SU-DHL-6 (cell line): ENCODE data around the gene GPR55.

ENCODE experiments used
- H2AFZ ChIP-seq: fragments of 200-600 bp; sonication (generic); 2 replicates; pipeline ENCODE4 v1.6.1; 2014; ENCODE audit warnings: low read depth, mild to moderate bottlenecking, moderate library complexity, mixed read lengths, antibody characterized with exemption, low read length; ENCODE audit not compliant: severe bottlenecking
- H3F3A ChIP-seq: fragments of 200-600 bp; shearing (Covaris generic); 2 replicates; pipeline ENCODE4 v1.6.0; 2016; ENCODE audit warnings: antibody characterized with exemption, mild to moderate bottlenecking; ENCODE audit not compliant: insufficient read depth
- H3K27ac ChIP-seq: fragments of 200-600 bp; sonication (generic); 2 replicates; pipeline ENCODE4 v1.5.1; 2016; ENCODE audit warnings: low read depth, mild to moderate bottlenecking, low read length, moderate library complexity, mixed read lengths
- H3K27me3 ChIP-seq: fragments of 200-600 bp; sonication (generic), shearing (Covaris generic); 2 replicates; pipeline ENCODE4 v1.6.0; 2014; ENCODE audit warnings: mild to moderate bottlenecking, low read length
- H3K36me3 ChIP-seq: fragments of 200-600 bp; sonication (generic); 2 replicates; pipeline ENCODE4 v1.6.1; 2014; ENCODE audit warnings: mild to moderate bottlenecking, low read length, mixed read lengths
- H3K4me2 ChIP-seq: fragments of 300-600, 200-600 bp; shearing (Covaris generic), sonication (generic); 2 replicates; pipeline ENCODE4 v1.6.0; 2014; ENCODE audit warnings: low read length, low read depth, mild to moderate bottlenecking; ENCODE audit not compliant: poor library complexity, severe bottlenecking
- H3K4me3 ChIP-seq: fragments of 200-600 bp; sonication (generic); 2 replicates; pipeline ENCODE4 v1.5.1; 2014; ENCODE audit warnings: antibody characterized with exemption, low read length, mild to moderate bottlenecking, mixed read lengths; ENCODE audit not compliant: insufficient read depth, poor library complexity, severe bottlenecking
- H3K79me2 ChIP-seq: fragments of 200-600 bp; sonication (generic); 2 replicates; pipeline ENCODE4 v1.6.1; 2014; ENCODE audit warnings: mild to moderate bottlenecking, low read length, moderate library complexity; ENCODE audit not compliant: insufficient read depth
- H3K9ac ChIP-seq: fragments of 200-600 bp; sonication (generic); 2 replicates; pipeline ENCODE4 v1.7.0; 2014; ENCODE audit warnings: mild to moderate bottlenecking, low read length
- H3K9me2 ChIP-seq: fragments of 200-600 bp; sonication (generic); replicated peaks from 2 replicates; pipeline ENCODE4 v1.6.1; 2014; ENCODE audit warnings: low read length; ENCODE audit not compliant: insufficient read depth
- H3K9me3 ChIP-seq: fragments of 200-600 bp; sonication (generic); 2 replicates; pipeline ENCODE4 v1.6.1; 2014; ENCODE audit warnings: low read length, mixed read lengths; ENCODE audit not compliant: insufficient read depth
- H4K20me1 ChIP-seq: fragments of 200-600 bp; sonication (generic); 2 replicates; pipeline ENCODE4 v1.6.1; 2014; ENCODE audit warnings: low read depth, mild to moderate bottlenecking, antibody characterized with exemption, low read length, moderate library complexity, mixed read lengths
- EZH2phosphoT487 ChIP-seq: fragments of 200-600 bp; sonication (generic), shearing (Covaris generic); conservative IDR thresholded peaks from 2 replicates; pipeline ENCODE4 v1.6.1; 2018; ENCODE audit warnings: mild to moderate bottlenecking, antibody characterized with exemption, low read length, moderate library complexity, mixed read lengths
- TF ChIP-seq, protein P1 (sequence below): fragments of 200-600 bp; sonication (generic); IDR thresholded peaks from one replicate; pipeline ENCODE4 v1.5.1; 2017; ENCODE audit warnings: antibody characterized with exemption, mild to moderate bottlenecking, low read length, moderate library complexity; ENCODE audit not compliant: insufficient read depth, poor library complexity, severe bottlenecking

The GPR55 gene

DNA sequence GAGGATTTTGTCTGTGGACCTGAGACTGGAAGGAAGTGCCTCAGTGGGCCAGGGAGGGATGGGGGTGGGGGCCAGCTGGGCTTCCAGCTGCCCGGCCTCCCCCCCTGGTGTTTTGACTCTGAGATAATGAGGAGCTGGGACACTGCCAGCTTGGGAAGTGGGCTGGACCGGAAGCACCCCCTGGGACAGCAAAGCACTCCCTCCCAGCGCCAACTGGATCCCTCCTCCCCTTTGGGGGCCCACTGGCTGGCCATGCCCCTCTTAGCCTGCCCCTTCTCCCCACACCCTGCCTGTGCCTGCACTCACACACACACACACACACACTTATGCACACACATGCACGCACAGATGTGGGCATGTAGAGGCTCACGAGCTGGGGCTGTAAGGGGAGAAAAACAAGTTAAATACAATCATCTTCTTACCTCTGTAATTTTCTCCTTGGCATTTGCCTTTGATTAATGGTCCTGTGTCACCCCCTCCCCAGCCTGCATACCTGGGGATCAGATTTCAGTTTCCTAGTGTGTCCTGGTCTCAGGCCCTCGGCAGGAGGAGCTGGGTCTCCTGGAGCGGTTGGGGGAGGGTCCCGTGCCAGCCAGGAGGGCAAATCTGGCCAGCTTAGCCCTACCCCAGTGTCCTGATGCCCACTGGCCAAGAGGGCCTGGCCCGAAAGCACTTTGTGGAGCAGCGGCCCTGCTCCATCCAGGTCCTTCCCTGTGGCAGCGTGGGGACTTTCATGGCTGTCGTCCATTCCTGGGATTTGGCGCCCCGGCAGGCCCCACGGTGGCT, 56.7 kb downstream of the GPR55 start:
- H3K27ac ChIP-seq: no peak overlapping the region
- H3K27me3 ChIP-seq: no peaks in the 10 kb centered on the region
- H3K79me2 ChIP-seq: no peaks in the 10 kb centered on the region
- no peak overlapping the region for H3K9ac ChIP-seq
- no peak overlapping the region for H2AFZ ChIP-seq
- H3K4me2 ChIP-seq: no peak overlapping the region
- H3K36me3 ChIP-seq: no peaks in the 10 kb centered on the region
- H3K4me3 ChIP-seq: no peak overlapping the region
- no peaks in the 10 kb centered on the region for H3F3A ChIP-seq
- H3K9me3 ChIP-seq: no peaks in the 10 kb centered on the region
- TF ChIP-seq, protein P1, sequence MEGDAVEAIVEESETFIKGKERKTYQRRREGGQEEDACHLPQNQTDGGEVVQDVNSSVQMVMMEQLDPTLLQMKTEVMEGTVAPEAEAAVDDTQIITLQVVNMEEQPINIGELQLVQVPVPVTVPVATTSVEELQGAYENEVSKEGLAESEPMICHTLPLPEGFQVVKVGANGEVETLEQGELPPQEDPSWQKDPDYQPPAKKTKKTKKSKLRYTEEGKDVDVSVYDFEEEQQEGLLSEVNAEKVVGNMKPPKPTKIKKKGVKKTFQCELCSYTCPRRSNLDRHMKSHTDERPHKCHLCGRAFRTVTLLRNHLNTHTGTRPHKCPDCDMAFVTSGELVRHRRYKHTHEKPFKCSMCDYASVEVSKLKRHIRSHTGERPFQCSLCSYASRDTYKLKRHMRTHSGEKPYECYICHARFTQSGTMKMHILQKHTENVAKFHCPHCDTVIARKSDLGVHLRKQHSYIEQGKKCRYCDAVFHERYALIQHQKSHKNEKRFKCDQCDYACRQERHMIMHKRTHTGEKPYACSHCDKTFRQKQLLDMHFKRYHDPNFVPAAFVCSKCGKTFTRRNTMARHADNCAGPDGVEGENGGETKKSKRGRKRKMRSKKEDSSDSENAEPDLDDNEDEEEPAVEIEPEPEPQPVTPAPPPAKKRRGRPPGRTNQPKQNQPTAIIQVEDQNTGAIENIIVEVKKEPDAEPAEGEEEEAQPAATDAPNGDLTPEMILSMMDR: no peak
- TF ChIP-seq EZH2phosphoT487: no peak
- H3K9me2 ChIP-seq: no peaks in the 10 kb centered on the region
- H4K20me1 ChIP-seq: no peaks in the 10 kb centered on the region

DNA sequence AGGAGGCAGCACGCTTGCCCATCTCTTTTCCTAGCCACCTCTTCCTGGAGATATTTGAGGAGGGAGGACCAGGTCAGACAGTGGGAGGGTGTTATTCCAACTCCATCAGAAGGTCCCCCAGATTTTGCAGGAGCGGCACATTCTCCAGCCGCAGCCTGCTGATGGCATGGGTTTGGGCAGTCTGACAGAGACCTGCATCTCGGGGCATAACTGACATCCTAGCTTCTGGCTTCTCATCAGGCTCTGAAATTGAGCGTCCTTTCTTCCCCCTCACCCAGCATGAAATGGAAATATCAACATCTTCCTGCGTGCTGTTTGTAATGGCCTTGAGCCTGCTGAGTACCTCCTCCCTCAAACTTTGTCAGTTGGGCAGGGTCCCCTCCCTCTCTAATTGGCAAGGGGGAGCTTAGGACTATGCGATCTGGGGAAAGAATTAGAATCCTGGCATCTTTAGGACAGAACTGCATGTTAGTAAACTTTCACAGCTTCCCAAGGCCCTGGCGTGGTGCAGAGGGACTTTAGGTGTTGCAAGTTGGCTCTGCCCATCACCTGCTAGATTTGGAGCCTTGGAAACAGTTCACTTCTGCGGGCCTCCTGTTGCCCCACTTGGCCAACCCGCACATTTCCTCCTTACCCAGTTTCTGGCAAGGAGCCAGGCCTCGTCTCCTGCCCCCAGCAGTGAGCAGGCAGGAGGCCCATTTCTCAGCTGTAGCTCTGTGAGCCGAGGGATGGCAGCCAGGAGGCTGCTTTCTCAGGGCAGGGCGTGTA, 58.1 kb downstream of the GPR55 start:
- no peak overlapping the region for H3K4me2 ChIP-seq
- H3K27ac ChIP-seq: no peak overlapping the region
- H4K20me1 ChIP-seq: no peaks in the 10 kb centered on the region
- H3K79me2 ChIP-seq: no peaks in the 10 kb centered on the region
- no peaks in the 10 kb centered on the region for H3K9me3 ChIP-seq
- no peaks in the 10 kb centered on the region for H3F3A ChIP-seq
- H3K9ac ChIP-seq: no peak overlapping the region
- TF ChIP-seq, protein P1: no peak
- TF ChIP-seq EZH2phosphoT487: no peak
- H2AFZ ChIP-seq: no peak overlapping the region
- no peaks in the 10 kb centered on the region for H3K27me3 ChIP-seq
- H3K36me3 ChIP-seq: no peaks in the 10 kb centered on the region
- no peaks in the 10 kb centered on the region for H3K9me2 ChIP-seq
- H3K4me3 ChIP-seq: no peak overlapping the region

DNA sequence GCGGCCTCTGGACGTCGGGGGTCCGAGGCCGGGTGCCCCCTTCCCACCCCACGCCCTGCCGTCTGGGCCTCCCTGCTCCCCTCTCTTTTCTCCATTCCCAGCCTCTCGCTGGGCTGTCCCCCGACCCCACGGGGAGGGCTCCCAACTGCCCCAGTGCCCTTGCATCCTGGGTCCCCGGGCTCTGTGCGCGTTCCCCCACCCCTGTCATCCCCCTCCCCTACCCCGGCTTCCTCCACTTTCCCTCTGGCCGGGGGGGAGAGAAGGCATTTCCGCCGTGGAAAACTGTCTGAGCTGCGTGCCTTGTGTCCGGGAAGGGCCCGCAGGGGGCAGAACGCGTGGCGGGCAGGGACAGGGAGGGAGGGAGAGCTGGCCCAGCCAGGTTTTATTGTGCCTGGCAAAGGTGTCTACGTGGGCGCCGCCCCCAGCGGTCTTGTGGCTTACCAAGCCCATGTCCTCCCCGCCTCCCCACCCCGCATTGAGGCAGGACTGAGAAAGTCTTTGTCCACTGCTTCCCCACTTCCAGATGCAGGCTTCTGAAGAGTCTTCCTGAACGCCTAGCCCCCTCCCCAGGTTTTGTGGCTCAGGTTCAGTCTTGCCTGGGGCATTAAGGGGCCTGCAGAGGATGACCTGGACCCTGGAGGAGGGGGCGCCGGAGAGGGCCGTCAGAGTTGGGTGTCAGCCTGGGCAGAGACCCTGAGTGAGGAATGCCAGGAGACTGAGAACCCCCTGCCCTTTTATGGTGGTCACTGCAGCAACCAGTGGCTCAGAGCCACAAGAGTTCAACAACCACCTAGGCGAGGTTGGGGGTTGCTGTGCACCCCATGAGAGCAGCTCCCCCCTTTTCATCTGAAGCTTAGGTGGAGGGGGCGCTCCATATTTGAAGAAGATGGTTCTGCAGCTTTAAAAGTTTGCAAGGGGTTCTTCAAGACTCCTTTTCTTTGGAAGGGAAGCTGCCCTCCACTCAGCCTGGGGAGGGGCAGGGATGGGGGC, 59.0 kb downstream of the GPR55 start:
- H3F3A ChIP-seq: no peaks in the 10 kb centered on the region

More for the DNA sequence above, 59.0 kb downstream of the GPR55 start:
- H3K27me3 ChIP-seq: no peaks in the 10 kb centered on the region
- H3K4me2 ChIP-seq: no peak overlapping the region
- H3K9me3 ChIP-seq: no peaks in the 10 kb centered on the region
- H4K20me1 ChIP-seq: no peaks in the 10 kb centered on the region
- H3K9me2 ChIP-seq: no peaks in the 10 kb centered on the region
- H3K27ac ChIP-seq: no peak overlapping the region
- H3K79me2 ChIP-seq: no peaks in the 10 kb centered on the region
- TF ChIP-seq, protein P1: no peak
- TF ChIP-seq EZH2phosphoT487: no peak
- no peak overlapping the region for H2AFZ ChIP-seq
- H3K36me3 ChIP-seq: no peaks in the 10 kb centered on the region
- H3K4me3 ChIP-seq: no peak overlapping the region
- no peak overlapping the region for H3K9ac ChIP-seq
